Motor neuron (in vitro differentiated cells): ENCODE data around the gene IKZF3. TPM values are rescaled to one million over a fixed set of nuclear protein-coding genes. Genes with fewer than 3 reads are reported as not detected.
"Not testable (repeated sequence)": the region's sequence is repeated elsewhere in the genome, so short reads cannot be mapped to it uniquely, and the experiment has no call there.

Experiments
- ATAC-seq, 8 experiments: fragments of 200-7000 bp; cut with Tn5 transposase; replicated peaks in 6 of 8; 2 replicates each; pipeline ENCODE4 v1.8.0; 2021; ENCODE audit warnings: mild to moderate bottlenecking in 8 of 8, moderate library complexity in 8 of 8
- H3K27ac ChIP-seq, 2 donors: fragments of 250-450 bp; sonication (Bioruptor Pico); 2 replicates each; pipeline ENCODE4 v1.9.0; 2021; ENCODE audit warnings: antibody characterized with exemption in 2 of 2, mild to moderate bottlenecking in 2 of 2, moderate library complexity in 1 of 2
- H3K4me1 ChIP-seq, 2 donors: fragments of 250-450 bp; sonication (Bioruptor Pico); replicated peaks in 1 of 2; 2 replicates each; pipeline ENCODE4 v1.6.1; 2021; ENCODE audit warnings: antibody characterized with exemption in 2 of 2, mild to moderate bottlenecking in 2 of 2, moderate library complexity in 1 of 2
- H3K4me3 ChIP-seq, 5 donors: fragments of 250-450 bp; sonication (Bioruptor Pico); 2 replicates each; pipeline ENCODE4 v1.9.0; 2021; ENCODE audit warnings: antibody characterized with exemption in 5 of 5, mild to moderate bottlenecking in 5 of 5, moderate library complexity in 4 of 5
- WGBS, 10 experiments: fragments of 450-650 bp; shearing (Covaris generic); methylation state at CpG; one replicate each; pipeline ENCODE4 v1.0.0; 2022; 5-methylcytosine and 5-hydroxymethylcytosine counted together
- in situ Hi-C, 9 experiments: fragments of 400-800 bp; cut with MboI; loops; one replicate each; pipeline ENCODE4 v1.15.0; 2021; ENCODE audit warnings: low sequenced_read_pairs in 9 of 9, low pct_unique_long_range_greater_than_20kb in 2 of 9; ENCODE audit not compliant: unreplicated experiment in 9 of 9
- total RNA-seq, 8 experiments: library from RNA; unstranded; fragments of 300-600 nt; gene quantifications; 2 replicates each; pipeline versions ENCODE4 v1.2.3 to v1.2.4, GENCODE V29; 2022

IKZF3 gene
- total RNA-seq, 8 experiments from 2014 or later, result under 0.01 to 1.7 (median 0.19) TPM; not detected in 1

DNA sequence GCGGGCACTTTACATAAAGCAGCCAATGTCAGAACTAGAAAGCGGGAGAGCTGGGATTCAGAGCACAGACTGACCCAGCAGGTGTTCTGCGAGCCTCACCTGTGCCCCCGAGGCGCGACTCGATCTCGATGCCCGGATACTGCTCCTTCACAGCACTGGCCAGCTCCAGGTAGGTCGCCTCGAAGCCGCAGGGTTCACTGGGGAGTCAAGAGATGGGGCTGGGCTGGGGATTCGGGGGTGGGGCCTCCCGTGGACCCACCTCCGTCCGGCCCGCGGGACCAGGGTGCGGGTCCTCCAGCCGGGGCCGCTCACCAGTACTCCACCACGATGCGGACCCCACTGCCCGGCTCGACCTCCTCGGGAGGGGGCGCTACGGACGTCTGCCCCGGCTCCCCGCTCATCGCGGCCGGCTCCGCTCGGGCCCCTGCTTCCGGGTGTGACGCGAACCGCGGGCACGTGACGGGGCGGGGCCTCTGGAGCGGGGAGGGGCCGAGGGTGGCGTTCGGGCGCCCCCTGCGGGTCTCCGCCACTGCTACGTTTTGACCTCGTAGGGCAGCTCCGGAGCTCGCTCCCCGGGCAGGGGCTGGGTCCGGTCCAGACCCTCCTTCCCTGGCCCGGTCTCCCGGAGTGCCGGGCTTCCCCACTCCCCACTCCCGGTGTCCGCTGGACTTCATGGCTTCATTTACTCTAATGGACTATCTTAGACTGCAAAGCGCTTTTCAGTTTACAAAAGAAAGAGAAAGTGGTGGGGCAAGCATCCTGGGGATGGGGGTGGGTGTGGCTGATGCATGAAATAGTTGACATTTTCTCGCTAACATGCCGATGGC lies 133.8 kb downstream of the IKZF3 start, which contains the start of gene MIEN1:
TSS of gene MIEN1 (minus strand) at position 438 of the 827 bp plus-strand sequence. CDS start at position 401, 37 bp downstream.
- in situ Hi-C loops, result loop anchor here in 1 of 9 experiments (25.0 kb wide), 1 partner anchor 118 kb away; the partner anchor contains the start of gene NEUROD2
- peak within 1 kb of the TSS; percentile 10 to 69 for H3K27ac ChIP-seq
- 0 to 57% (median 2%) methylated on average over 1 to 13 of the region's 65 CpGs; no CpG with 5 or more reads in 2 of the 10 experiments for WGBS, 10 experiments

GRCh38 chr17:39729280-39729851 lies 134.7 kb downstream of the IKZF3 start:
- H3K27ac ChIP-seq, result no peak overlapping the region
- H3K4me1 ChIP-seq, result peaks cover 0 to 4% of the 10 kb centered on the region in 2 donors
- ATAC-seq, result no peak
- peak overlapping the region; percentile 55 to 94 (median 83) for H3K4me3 ChIP-seq
- WGBS, 10 experiments, result 37 to 85% (median 83%) methylated on average over 1 to 4 of the region's 6 CpGs; no CpG with 5 or more reads in 5 of the 10 experiments
- in situ Hi-C loops, result loop anchor here in 1 of 9 experiments (25.0 kb wide), 1 partner anchor 117 kb away; the partner anchor contains the start of gene NEUROD2

More for the DNA sequence above, 133.8 kb downstream of the IKZF3 start, which contains the start of gene MIEN1:
- Histone ChIP-seq H3K4me1 (peaks cover 0 to 4% of the 10 kb centered on the region in 2 donors), H3K4me3 (peak within 1 kb of the TSS; percentile 55 to 94 (median 83))
- peak; percentile 88 to 94 (median 90) for ATAC-seq

DNA sequence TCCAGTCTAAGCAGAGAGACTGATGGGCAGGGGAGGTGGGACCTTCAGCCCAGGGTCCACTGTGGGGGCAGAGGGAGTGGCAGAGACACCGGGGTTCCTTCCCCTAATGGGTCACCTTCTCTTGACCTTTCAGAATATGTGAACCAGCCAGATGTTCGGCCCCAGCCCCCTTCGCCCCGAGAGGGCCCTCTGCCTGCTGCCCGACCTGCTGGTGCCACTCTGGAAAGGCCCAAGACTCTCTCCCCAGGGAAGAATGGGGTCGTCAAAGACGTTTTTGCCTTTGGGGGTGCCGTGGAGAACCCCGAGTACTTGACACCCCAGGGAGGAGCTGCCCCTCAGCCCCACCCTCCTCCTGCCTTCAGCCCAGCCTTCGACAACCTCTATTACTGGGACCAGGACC lies 136.6 kb downstream of the IKZF3 start:
- peaks cover 0 to 4% of the 10 kb centered on the region in 2 donors for H3K4me1 ChIP-seq
- H3K27ac ChIP-seq, result no peak overlapping the region
- ATAC-seq, result no peak
- H3K4me3 ChIP-seq, result no peak overlapping the region
- in situ Hi-C loops, result loop anchor here in 1 of 9 experiments (25.0 kb wide), 1 partner anchor 115 kb away; the partner anchor contains the start of gene NEUROD2
- 60% methylated on average over 3 of the region's 10 CpGs; no CpG with 5 or more reads in 9 of the 10 experiments for WGBS, 10 experiments

DNA sequence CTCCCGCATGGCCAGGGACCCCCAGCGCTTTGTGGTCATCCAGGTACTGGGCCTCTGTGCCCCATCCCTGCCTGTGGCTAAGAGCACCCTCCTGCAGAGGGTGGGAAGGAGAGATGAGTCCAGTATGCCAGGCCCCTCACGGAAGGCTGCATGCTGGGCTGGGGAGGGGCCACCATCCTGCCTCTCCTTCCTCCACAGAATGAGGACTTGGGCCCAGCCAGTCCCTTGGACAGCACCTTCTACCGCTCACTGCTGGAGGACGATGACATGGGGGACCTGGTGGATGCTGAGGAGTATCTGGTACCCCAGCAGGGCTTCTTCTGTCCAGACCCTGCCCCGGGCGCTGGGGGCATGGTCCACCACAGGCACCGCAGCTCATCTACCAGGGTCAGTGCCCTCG lies 137.5 kb downstream of the IKZF3 start:
- no peak for ATAC-seq
- H3K4me1 ChIP-seq, result peaks cover 0 to 4% of the 10 kb centered on the region in 2 donors
- no peak overlapping the region for H3K4me3 ChIP-seq
- whole genome bisulfite sequencing, 10 experiments, result 80 to 100% (median 97%) methylated on average over 1 to 6 of the region's 9 CpGs; no CpG with 5 or more reads in 6 of the 10 experiments
- in situ Hi-C loops, result loop anchor here in 1 of 9 experiments (25.0 kb wide), 1 partner anchor 114 kb away; the partner anchor contains the start of gene NEUROD2
- H3K27ac ChIP-seq, result no peak overlapping the region

DNA sequence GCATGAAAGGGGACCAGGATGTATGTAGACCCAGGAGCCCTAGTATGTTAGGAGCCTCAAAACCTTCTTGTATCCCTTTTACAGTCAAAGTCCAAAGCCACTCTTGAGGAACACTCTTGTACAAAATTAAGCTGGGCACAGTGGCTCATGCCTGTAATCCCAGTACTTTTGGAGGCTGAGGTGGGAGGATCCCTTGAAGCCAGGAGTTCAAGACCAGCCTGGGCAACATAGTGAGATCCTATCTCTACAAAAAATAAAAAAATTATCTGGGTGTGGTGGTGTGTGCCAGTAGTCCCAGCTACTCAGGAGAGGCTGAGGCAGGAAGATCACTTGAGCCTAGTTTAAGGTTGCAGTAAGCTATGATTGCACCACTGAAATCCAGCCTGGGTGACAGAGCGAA lies 138.2 kb downstream of the IKZF3 start:
- not testable (repeated sequence) for ATAC-seq, H3K27ac ChIP-seq, H3K4me3 ChIP-seq, H3K4me1 ChIP-seq
- 86 to 100% (median 100%) methylated on average over 1 of the region's 1 CpG; no CpG with 5 or more reads in 3 of the 10 experiments for WGBS, 10 experiments
- in situ Hi-C loops, result loop anchor here in 1 of 9 experiments (25.0 kb wide), 1 partner anchor 114 kb away; the partner anchor contains the start of gene NEUROD2

GRCh38 chr17:39724731-39725130 lies 139.4 kb downstream of the IKZF3 start:
- no peak overlapping the region for H3K27ac ChIP-seq
- 90 to 100% (median 100%) methylated on average over 1 to 5 of the region's 13 CpGs; no CpG with 5 or more reads in 5 of the 10 experiments for WGBS, 10 experiments
- H3K4me1 ChIP-seq, result peaks cover 0 to 4% of the 10 kb centered on the region in 2 donors
- in situ Hi-C loops, result loop anchor here in 1 of 9 experiments (25.0 kb wide), 1 partner anchor 112 kb away; the partner anchor contains the start of gene NEUROD2
- ATAC-seq, result no peak
- H3K4me3 ChIP-seq, result no peak overlapping the region

GRCh38 chr17:39722965-39723848 lies 140.9 kb downstream of the IKZF3 start:
- WGBS, 10 experiments, result 90 to 100% (median 100%) methylated on average over 1 to 3 of the region's 34 CpGs; no CpG with 5 or more reads in 4 of the 10 experiments
- Histone ChIP-seq H3K4me3 (no peak overlapping the region), H3K4me1 (no peaks in the 10 kb centered on the region), H3K27ac (no peak overlapping the region)
- peak in 5 of 8 experiments; percentile 10 to 63 (median 37) for ATAC-seq
- in situ Hi-C loops, result no loop called here

DNA sequence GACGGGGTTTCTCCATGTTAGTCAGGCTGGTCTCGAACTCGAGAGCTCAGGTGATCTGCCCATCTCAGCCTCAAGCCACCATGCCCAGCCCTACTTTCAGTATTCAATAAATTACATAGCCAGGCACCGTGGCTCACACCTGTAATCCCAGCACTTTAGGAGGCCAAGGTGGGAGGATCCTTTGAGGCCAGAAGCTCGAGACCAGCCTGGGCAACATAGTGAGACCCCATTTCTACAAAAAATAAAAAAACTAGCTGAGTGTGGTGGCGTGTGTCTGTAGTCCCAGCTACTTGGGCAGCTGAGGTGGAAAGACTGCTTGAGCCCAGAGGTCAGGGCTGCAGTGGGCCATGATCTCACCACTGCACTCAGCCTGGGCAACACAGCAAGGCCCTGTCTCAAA lies 142.0 kb downstream of the IKZF3 start:
- no peak overlapping the region for H3K4me3 ChIP-seq
- WGBS, 10 experiments, result 83 to 100% (median 100%) methylated on average over 1 to 3 of the region's 6 CpGs; no CpG with 5 or more reads in 5 of the 10 experiments
- no peaks in the 10 kb centered on the region for H3K4me1 ChIP-seq
- no peak for ATAC-seq
- in situ Hi-C loops, result no loop called here
- H3K27ac ChIP-seq, result no peak overlapping the region

DNA sequence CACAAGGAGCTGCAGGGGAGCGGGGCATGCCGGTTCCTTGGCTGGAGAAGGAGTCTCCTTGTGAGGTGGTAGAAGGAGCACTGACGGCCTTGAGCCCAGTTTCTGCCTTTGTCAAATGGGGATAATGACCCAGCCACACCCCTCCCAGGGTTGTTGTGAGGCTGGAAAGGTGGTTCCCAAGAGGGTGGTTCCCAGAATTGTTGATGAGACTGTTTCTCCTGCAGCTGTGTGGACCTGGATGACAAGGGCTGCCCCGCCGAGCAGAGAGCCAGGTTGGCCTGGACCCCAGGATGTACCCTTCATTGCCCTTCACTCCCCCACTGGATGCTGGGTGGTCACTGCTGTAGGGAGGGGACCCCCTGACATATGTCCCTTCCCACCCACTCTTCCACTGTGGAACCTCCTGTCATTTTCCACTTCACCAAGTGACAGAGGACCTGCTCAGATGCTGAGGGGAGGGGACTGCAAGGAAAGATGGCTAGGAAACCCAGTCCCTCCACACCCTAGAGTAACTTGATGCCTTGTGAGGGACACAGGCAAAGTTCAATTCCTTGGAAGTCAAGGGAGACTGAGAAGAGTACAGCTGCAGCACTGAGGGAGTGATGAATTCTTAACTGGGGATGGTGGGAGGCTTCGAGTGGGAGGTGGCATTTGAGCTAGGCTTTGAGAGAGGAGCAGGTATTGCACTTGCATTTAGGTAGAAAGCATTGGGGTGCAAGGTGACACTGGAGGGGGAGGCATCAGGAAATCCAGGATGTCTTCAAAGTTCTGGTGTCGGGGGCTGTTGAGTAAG lies 144.4 kb downstream of the IKZF3 start:
- in situ Hi-C loops, result no loop called here
- ATAC-seq, result peak in 2 of 8 experiments; percentile 20 to 30
- WGBS, 10 experiments, result 80 to 100% (median 83%) methylated on average over 1 to 3 of the region's 7 CpGs; no CpG with 5 or more reads in 3 of the 10 experiments

DNA sequence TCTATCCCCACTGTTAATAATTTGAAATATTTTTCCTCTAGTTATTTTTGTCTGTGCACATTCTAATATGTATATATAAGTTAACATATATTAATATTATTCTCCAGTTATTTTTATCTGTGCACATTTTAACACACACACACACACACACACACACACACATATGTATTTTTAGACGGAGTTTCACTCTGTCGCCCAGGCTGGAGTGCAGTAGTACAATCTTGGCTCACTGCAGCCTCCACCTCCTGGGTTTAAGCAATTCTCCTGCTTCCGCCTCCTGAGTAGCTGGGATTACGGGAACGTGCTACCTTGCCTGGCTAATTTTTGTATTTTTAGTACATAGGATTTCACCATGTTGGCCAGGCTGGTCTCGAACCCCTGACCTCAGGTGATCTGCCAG lies 146.5 kb downstream of the IKZF3 start:
- H3K4me1 ChIP-seq, result no peaks in the 10 kb centered on the region
- ATAC-seq, result no peak
- H3K27ac ChIP-seq, result no peak overlapping the region
- in situ Hi-C loops, result no loop called here
- 80 to 100% (median 93%) methylated on average over 1 to 6 of the region's 6 CpGs; no CpG with 5 or more reads in 4 of the 10 experiments for WGBS, 10 experiments
- no peak overlapping the region for H3K4me3 ChIP-seq

More for the DNA sequence above, 144.4 kb downstream of the IKZF3 start:
- Histone ChIP-seq H3K27ac (no peak overlapping the region), H3K4me3 (no peak overlapping the region), H3K4me1 (no peaks in the 10 kb centered on the region)

- Histone ChIP-seq H3K4me1 (no peaks in the 10 kb centered on the region), H3K27ac (no peak overlapping the region), H3K4me3 (no peak overlapping the region)
- 25 to 100% (median 84%) methylated on average over 1 to 5 of the region's 11 CpGs; no CpG with 5 or more reads in 3 of the 10 experiments for WGBS, 10 experiments
- in situ Hi-C loops, result no loop called here
- peak in 1 of 8 experiments; percentile 48 for ATAC-seq
Measured at GRCh38 chr17:39716879-39717536, 147.1 kb downstream of the IKZF3 start.
